GM21515 (cell line): ENCODE results near the gene TRAP1.

Experiments used
- ATAC-seq: cut with Tn5 transposase; IDR thresholded peaks from one replicate; pipeline ENCODE4 v1.9.1; 2021; ENCODE audit not compliant: unreplicated experiment

TRAP1 gene

GRCh38 chr16:3737181-3737580 is 19.9 kb upstream of the TRAP1 start:
- ATAC-seq, result no peak

- ATAC-seq, result no peak
Observed at GRCh38 chr16:3736116-3736515, 18.8 kb upstream of the TRAP1 start.

GRCh38 chr16:3735541-3735940 is 18.2 kb upstream of the TRAP1 start:
- no peak for ATAC-seq

DNA sequence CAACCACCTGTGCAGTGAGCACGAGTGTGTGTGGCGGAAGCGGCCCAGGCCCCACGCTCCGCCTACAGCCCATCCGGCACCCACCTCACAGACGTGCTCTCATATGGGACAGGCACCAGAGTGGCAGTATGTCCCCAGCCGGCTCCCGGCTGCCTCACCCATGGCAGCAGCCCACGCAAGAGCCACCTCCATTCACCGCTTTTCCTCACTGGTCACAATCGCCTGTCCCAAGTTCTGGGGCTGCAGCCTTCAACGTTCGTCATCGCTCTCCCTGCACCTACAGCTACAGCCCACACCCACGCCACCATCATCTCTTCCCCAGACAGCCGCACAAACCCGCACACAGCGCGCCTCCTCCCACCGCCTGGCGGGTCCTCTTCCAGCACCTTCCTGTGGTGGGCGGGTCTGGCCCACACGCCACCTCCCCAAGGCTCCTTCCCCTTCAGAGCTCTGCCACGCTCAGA is 17.5 kb upstream of the TRAP1 start:
- no peak for ATAC-seq

DNA sequence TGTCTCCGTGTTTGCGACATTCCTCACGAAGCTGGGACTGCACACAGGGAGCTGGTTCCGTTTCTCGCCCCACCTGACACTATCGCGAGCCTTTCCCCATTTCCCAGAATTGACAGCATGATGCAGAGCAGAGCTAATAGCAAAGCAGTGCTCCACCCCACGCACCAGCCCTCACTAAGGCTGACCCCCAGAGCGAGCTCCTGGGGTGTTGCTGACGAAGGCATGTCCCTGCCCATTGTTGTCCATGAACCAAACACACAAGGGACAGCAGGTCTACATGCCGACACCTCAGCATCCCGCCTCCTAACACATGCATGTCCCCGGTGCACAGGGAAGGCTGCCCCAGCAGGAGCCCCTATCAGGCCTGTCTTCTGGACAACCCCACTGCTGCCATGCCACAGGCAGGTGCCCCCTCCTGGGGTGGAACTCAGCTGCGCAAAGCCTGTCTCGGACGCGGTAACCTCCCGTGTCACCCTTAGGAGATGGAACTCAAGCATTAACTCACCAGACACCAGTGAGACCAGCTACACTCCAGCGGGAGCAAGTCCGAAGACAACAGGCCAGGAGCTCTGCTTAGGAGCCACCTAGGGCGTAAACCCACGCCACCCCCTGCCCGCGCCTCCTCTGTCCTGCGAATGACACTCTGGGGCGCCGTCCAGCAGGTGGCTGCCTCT is 16.9 kb upstream of the TRAP1 start:
- ATAC-seq, result no peak

- no peak for ATAC-seq
Observed at GRCh38 chr16:3732171-3732570, 14.8 kb upstream of the TRAP1 start.

- ATAC-seq, result no peak
Observed at GRCh38 chr16:3731126-3731935, 14.0 kb upstream of the TRAP1 start.

GRCh38 chr16:3730161-3731125 is 13.1 kb upstream of the TRAP1 start:
- no peak for ATAC-seq

GRCh38 chr16:3729161-3730112 is 12.1 kb upstream of the TRAP1 start:
- ATAC-seq, result no peak

DNA sequence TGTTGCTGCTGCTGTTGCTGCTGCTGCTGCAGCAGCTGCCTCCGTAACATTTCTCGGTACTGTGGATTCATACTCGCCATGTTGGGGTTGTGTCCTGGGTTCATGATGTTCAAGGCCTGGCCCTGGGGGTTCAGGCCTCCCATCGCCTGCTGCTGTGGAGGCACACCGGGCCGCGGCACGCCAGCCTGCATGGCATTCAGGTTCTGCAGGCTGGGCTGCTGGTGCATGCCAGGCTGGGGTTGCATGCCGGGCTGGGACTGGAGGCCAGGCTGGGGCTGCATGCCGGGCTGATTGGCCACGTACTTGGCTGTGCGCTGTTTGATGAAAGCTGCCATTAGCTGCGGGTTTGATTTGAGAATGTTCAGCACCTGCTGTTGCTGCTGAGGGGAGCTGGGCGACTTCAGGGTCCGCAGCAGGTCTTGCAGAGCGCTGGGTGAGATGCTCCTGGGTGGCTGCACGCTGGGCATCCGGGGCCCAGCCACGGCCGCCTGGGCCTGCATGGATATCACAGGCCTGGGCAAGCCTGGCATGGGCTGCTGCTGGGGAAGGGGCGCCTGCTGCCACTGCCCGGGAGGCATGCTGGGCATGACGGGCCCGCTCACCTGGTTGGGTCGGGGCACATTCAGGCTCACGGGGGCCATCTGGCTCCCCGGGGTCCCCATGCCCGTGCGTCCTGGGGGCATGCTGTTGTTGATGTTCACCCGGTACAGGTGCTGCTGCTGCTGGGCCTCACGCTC is 11.3 kb upstream of the TRAP1 start:
- ATAC-seq, result no peak

DNA sequence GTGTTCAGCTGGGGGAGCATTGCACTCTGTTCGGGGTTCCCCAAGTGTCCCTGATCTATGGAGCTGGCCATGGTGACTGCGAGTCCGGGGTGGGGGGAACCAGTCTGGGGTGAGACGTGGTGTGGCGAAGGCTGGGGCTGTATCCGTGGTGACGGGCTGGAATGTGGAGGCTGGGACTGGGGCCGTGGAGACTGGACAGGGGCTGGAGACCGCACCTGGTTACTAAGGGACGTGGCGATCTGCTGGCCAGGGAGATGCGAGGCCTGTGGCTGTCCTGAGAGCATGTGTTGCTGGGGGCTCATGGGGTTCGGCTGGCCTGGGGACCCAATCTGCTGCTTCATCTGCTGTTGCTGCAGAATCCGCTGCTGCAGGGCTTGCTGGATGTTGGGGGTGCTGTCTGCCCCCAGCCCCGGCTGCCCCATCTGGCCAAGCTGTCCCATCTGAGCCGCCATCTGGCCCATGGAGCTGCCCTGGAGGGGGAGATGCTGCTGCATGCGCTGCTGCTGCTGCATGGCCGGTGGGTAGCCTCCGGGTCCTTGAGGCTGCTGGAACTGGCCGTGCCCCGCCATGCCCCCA is 10.6 kb upstream of the TRAP1 start:
- no peak for ATAC-seq

GRCh38 chr16:3726021-3726687 is 8.8 kb upstream of the TRAP1 start:
- no peak for ATAC-seq

DNA sequence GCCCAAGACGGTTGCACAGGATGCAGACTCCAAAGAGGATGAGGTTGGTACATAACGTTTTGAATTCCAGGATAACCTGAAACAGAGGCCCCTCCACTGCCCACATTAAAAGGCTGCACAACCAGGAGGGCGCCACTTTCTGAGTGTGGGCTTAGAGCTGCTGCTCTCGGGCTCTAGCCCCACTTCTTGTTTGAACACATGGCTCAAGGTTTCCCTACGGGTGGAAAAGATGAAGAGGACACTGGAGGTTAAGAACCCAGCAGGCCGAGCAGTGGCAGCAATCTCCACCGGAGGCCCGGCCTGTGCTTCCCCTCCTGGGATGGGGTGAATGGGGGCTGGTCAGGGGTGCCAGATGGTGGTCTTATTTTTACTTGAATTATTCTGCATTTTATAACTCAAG is 8.0 kb upstream of the TRAP1 start:
- no peak for ATAC-seq

DNA sequence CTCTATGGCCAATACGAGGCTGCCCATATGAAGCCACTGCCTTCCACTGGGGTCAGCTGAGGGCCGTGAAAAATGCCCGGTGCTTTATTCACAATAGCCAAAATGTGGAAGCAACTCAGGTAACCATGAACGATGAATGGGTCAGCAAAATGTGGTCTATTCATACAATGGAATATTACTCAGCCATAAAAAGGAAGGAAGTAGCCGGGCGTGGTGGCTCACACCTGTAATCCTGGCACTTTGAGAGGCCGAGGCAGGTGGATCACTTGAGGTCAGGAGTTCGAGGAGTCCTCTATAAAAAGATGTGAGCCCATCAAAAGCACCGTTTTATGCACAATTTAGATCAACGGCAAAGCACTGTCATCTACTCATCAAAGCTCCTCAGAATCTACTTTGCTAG is 5.2 kb upstream of the TRAP1 start:
- ATAC-seq, result no peak

GRCh38 chr16:3720418-3720817 is 3.1 kb upstream of the TRAP1 start:
- no peak for ATAC-seq

DNA sequence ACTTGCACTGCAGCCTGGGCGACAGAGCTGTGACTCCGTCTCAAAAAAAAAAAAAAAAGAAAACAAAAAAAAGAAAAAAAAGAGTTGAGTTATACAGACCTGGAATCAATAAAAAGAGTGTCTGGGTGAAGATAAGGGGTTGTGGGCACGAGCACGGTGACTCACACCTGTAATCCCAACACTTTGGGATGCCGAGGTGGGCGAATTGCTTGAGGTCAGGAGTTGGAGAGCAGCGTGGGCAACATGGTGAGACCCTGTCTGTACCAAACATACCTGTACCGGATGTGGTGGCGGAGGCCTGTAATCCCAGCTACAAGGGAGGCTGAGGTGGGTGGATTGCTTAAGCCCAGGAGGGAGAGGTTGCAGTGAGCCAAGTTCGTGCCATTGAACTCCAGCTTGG is 1.3 kb upstream of the TRAP1 start:
- ATAC-seq, result no peak

- ATAC-seq, result no peak
Observed at GRCh38 chr16:3718019-3718391, 681 bp upstream of the TRAP1 start.

- peak; percentile 35 for ATAC-seq
Observed at GRCh38 chr16:3716831-3717234, 491 bp downstream of the TRAP1 start.

GRCh38 chr16:3715430-3715829 is 1.9 kb downstream of the TRAP1 start:
- no peak for ATAC-seq
